ENCODE data around the gene SFXN4. TPM values are rescaled to one million over a fixed set of nuclear protein-coding genes. Genes with fewer than 3 reads are reported as not detected.

Gene SFXN4
- total and polyA plus RNA-seq, 2 of the 4 experiments (the other 2 are of a cell fraction) = 12.0 to 12.5 TPM

- Histone ChIP-seq H2BK20ac (ENCODE audit: low read depth, low read length) (no peak overlapping the region), H3K27me3 (ENCODE audit: control insufficient read depth, insufficient read depth, low read length) (no peaks in the 10 kb centered on the region), H3K9me1 (ENCODE audit: insufficient read depth, low read length) (peaks cover 12% of the 10 kb centered on the region), H3K9me3 (ENCODE audit: control insufficient read depth, insufficient read depth, low read length) (no peaks in the 10 kb centered on the region), H4K5ac (ENCODE audit: low read depth, low read length) (no peak overlapping the region), H3K27ac (ENCODE audit: insufficient read depth, low read length) (no peak overlapping the region), H4K8ac (ENCODE audit: low read depth in 2 of 2, low read length in 2 of 2) (no peak overlapping the region), H3K4me2 (ENCODE audit: low read depth, low read length) (no peak overlapping the region), H3K23ac (ENCODE audit: low read depth, low read length) (no peak overlapping the region), H4K20me1 (ENCODE audit: insufficient read depth, low read length) (no peaks in the 10 kb centered on the region), H3K4me1 (ENCODE audit: control insufficient read depth, insufficient read depth, low read length) (peaks cover 19% of the 10 kb centered on the region), H2BK5ac (ENCODE audit: low read depth, low read length, poor library complexity, severe bottlenecking) (peak overlapping the region; percentile 23), H4K91ac (ENCODE audit: insufficient read depth, low read depth, low read length) (no peak overlapping the region), H2BK15ac (ENCODE audit: low read depth, low read length) (no peak overlapping the region), H3K56ac (ENCODE audit: extremely low read depth, insufficient read depth, low read length) (no peak overlapping the region), H3K4ac (ENCODE audit: low read depth, low read length) (no peak overlapping the region), H3K14ac (replicated peaks; ENCODE audit: low read depth, low read length) (no peak overlapping the region), H2AK5ac (ENCODE audit: low read depth, low read length) (no peak overlapping the region), H2AK9ac (replicated peaks; ENCODE audit: low read depth, low read length, poor library complexity) (no peak overlapping the region), H3K4me3 (ENCODE audit: insufficient read depth, low read depth, low read length) (no peak overlapping the region), H2BK120ac (ENCODE audit: low read depth, low read length) (no peak overlapping the region), H3K79me1 (ENCODE audit: low read depth in 1 of 2, low read length in 2 of 2) (peaks cover 8 to 37% of the 10 kb centered on the region in 2 experiments; a peak in 3 of 4 replicates), H3K18ac (ENCODE audit: low read depth, low read length) (no peak overlapping the region), H2AFZ (replicated peaks; ENCODE audit: low read length, poor library complexity) (no peak overlapping the region), H3K9ac (ENCODE audit: low read depth, low read length) (no peak overlapping the region), H3K36me3 (ENCODE audit: control insufficient read depth, insufficient read depth, low read length) (peaks cover 33% of the 10 kb centered on the region)
- TF ChIP-seq SMC3 (IDR thresholded peaks at IDR 0.05; ENCODE audit: low read depth, low read length) (no peak), MAZ (IDR thresholded peaks at IDR 0.05; ENCODE audit: borderline replicate concordance, low read depth, low read length) (no peak), FOS (IDR thresholded peaks at IDR 0.05; ENCODE audit: low read depth, low read length) (no peak), RCOR1 (IDR thresholded peaks at IDR 0.05; ENCODE audit: insufficient replicate concordance, low read length) (no peak), MAFK (IDR thresholded peaks at IDR 0.05; ENCODE audit: low read depth, low read length) (no peak), CHD1 (IDR thresholded peaks at IDR 0.05; ENCODE audit: low read depth, low read length) (no peak)
- intact Hi-C loops (cut with micrococcal nuclease) = no loop called here
- in situ Hi-C loops (cut with MboI; ENCODE audit: low sequenced_read_pairs) = no loop called here
- POLR2A ChIA-PET (ENCODE audit: unreplicated experiment) = no interaction called here
- 100% methylated on average over 1 of the region's 8 CpGs; no CpG with 5 or more reads in 1 of the 2 experiments for WGBS, 2 experiments (ENCODE audit: extremely low coverage in 2 of 2, insufficient read length in 1 of 2)
- dilution Hi-C loops (cut with HindIII; ENCODE audit: low sequenced_read_pairs, unreplicated experiment) = no loop called here
- no TSS peak for BruUV-seq (replicated peaks)
- CTCF ChIA-PET = no interaction called here
- ATAC-seq (ENCODE audit: low read depth) = no peak
- DNase-seq = no peak
Observed at GRCh38 chr10:119133949-119134348, 31.6 kb downstream of the SFXN4 start.

Measured in IMR-90 (cell line).